NCI-H345 treated with DMSO at 0.1 percent for 48 hours (cell line): ENCODE measurements around the gene COMMD4.
"Not testable (repeated sequence)": the region's sequence is repeated elsewhere in the genome, so short reads cannot be mapped to it uniquely, and the experiment has no call there.

Source experiments
- DNase-seq: peaks from one replicate; lab custom pipeline; 2025; ENCODE audit not compliant: unreplicated experiment; lab: John Stamatoyannopoulos, UW

The COMMD4 gene

DNA sequence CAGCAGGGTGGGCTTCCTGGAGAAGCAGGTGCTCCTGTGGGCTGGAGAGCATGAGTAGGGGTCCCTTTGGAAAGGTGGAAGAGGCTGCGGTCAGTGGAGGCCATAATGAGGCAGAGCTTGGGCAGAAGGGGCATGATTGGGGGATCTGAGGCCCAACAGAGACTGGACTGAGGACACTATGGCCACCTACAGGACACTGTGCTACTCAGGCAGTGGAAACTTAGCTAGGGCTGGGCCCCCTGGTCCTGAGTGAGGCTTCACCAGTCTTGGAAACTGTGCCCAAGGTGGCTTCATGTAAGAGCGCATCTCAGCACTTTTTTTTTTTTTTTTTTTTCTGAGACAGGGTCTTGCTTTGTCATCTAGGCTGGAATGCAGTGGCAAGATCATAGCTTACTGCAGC lies 6.3 kb upstream of the COMMD4 start:
- no peak for DNase-seq

DNA sequence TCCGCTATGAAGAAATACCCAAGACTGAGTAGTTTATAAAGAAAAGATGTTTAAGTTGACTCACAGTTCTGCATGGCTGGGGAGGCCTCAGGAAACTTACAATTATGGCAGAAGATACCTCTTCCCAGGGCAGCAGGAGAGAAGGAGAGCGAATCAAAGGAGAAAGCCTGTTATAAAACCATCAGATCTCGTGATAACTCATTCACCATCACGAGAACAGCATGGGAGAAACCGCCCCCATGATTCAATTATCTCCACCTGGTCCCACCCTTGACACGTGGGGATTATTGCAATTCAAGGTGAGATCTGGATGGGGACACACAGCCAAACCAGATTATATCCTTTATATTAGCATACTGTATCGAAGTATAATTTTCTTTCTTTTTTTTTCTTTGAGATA lies 3.8 kb upstream of the COMMD4 start:
- DNase-seq, result not testable (repeated sequence)

DNA sequence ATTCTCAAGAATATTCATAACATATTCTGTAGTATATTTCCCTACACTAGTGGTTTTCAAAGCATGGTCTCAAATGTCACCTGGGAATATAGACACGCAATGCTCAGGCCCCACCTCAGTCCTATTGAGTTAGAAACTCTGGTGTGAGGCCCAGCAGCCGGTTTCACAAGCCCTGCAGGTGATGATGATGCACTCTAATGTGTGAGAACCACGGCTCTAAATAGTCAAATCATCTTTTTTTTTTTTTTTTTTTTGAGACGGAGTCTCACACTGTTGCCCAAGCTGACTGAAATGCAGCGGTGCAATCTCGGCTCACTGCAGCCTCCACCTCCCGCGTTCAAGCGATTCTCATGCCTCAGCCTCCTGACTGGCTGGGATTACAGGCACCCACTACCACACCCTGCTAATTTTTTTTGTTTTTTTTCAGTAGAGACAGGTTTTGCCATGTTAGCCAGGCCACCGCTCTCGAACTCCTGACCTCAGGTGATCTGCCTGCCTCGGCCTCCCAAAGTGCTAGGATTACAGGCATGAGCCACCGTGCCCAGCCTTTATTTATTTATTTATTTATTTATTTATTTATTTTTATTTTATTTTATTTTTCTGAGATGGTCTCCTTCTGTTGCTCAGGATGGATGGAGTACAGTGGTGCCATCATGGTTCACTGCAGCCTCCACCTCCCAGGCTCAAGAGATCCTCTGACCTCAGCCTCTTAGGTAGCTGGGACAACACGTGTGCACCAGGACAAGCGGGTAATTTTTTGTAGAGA lies 2.0 kb upstream of the COMMD4 start:
- DNase-seq, result not testable (repeated sequence)

DNA sequence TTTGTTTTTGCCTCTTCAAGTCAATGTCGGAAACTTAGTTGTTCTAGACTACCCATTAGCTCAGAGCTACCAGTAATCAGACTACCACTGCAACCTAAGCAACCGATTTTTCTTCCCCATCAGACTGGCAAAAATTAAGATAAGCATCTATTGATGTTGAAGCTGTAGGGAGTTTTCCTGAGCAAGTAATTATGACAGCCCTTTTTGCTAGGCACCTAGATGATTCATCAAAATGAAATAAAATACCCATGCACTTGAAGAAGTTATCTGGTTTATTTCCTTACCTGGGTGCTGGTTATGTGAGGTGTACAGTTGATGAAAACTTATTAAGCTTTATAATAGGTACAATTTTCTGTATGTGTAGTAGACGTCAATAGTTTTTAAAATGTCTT lies 554 bp upstream of the COMMD4 start:
- no peak for DNase-seq

DNA sequence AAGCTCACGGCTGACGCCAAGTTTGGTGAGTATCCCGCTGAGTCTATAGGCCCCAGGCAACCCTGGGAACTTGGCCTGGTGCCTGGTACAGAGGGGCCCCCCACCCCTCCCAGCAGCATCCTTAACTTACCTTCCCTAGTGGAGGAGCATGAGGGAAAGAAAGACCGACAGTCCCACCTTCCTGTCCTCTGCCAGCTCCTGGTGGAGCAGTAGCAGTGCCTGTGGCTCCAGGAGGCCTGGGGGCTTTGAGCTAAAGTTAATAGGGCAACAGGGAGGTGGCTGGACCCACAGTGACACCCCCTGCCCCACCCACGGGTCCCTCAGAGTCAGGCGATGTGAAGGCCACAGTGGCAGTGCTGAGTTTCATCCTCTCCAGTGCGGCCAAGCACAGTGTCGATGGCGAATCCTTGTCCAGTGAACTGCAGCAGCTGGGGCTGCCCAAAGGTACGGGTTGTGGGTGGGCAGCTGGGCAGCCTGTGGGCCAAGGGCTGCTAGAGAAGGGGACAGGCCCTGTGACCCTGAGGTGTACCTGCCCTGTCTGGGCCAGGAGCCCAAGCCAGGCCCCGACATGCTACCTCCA lies 2.9 kb downstream of the COMMD4 start:
- no peak for DNase-seq

DNA sequence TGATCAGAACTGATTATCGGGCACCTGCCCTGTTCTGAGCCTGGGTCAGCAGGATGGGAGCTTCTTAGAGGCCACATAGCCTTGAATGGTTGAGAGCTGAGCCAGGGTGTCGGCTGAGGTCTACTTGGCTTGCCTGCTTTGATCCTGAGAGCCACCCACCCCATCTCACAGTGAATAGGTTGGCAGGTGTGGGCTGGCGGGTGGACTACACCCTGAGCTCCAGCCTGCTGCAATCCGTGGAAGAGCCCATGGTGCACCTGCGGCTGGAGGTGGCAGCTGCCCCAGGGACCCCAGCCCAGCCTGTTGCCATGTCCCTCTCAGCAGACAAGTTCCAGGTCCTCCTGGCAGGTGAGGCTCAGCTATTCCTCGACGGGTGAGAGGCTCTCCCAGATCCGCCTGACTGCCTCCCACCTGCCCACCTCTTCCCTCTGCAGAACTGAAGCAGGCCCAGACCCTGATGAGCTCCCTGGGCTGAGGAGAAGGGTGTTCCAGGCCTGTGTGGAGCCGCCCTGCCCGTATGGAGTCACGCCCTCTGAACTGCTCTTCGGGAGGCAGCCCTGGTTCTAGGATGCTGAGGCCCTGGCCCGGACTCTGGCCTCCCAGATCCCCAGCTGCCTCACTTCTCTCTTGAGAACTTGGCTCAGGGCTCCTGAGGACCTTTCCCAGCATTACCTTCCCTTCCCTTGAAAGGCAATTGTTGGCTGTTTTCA lies 3.8 kb downstream of the COMMD4 start:
- no peak for DNase-seq

DNA sequence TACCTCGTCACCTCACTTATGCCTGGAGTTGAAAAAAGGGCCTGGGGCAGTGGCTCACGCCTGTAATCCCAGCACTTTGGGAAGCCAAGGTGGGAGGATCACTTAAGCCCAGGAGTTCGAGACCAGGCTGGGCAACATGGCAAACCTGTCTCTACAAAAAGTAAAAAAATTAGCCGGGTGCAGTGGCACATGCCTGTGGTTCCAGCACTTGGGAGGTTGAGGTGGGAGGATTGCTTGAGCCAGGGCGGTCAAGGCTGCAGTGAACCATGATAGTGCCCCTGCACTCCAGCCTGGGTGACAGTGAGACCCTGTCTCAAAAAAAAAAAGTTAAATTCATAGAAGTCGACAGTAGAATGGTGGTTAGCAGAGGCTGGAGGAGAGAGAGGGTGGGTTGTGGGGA lies 6.4 kb downstream of the COMMD4 start:
- no peak for DNase-seq

DNA sequence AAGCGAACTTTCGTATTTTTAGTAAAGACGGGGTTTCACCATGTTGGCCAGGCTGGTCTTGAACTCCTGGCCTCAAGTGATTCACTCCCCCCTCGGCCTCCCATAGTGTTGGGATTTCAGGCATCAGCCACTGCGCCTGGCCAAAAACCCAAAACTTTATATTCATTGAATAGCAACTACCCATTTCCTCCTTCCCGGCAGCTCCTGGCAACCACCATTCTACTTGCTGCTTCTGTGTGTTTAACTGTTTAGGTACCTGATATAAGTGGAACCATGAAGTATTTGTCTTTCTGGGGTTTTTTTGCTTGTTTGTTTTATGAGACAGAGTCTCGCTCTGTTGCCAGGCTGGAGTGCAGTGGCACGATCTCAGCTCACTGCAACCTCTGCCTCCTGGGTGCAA lies 8.1 kb downstream of the COMMD4 start:
- not testable (repeated sequence) for DNase-seq

DNA sequence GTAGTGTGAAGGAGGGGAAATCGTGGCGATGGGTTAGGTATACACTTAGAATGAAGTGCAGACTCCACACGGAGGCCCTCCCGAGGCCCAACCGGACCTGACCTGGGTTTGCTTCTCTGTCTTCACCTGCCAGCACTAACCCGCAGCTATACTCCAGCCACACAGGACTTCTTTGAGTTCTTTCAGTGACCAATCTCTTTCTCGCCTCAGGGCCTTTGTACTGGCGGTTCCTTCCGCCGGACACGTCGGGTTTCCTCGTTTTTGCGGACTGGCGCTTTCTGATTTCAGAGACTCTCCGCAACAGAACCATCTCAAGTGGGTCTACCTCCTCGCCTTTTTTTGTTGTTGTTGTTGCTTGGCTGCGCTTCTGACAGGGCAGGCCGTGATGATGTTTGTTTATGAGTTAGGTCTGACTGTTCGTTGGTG lies 10.9 kb downstream of the COMMD4 start, which contains the start of gene NEIL1:
TSS of gene NEIL1 (plus strand) at position 244 of the 426 bp plus-strand sequence. CDS start 1,867 bp downstream, outside the sequence.
- no peak for DNase-seq

DNA sequence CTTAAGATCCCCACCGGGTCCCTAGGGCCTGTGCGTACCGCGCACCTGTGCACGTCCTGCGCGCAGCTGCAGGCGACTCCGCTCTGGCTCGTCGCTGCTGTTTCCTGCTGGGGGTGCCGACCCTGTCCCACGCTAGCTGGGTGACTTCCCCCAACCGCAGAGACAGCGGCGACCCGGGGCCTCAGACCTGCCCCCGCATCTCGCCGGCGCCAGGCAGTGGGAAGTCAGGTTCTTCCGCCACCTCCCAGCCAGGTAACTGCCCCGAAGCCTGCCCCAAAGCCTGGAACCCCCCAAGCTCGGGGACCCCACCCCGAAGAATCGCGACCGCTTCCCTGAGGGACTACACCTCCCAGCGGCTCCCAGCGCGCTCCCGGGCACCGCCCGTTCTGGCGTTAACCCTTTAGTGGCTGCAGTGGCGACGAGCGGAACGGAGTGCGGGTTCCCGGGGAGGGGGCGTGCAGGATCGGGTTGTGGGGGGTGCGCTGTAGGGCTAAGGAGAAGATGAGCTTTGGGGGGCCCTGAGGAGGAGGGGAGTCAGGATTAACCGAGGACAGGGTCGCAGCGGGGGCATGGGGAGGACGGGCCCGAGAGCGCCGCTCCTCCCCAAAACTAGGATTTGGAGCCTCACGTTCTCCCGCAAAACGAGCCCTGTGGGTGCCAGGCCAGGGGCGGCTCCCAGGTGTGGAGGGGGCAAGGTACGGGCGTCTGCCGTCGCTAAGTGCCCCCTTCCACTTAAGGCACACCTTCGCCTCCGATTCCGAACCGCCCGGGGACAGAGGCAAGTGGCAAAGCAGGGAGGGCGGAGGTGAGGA lies 11.6 kb downstream of the COMMD4 start:
- no peak for DNase-seq

DNA sequence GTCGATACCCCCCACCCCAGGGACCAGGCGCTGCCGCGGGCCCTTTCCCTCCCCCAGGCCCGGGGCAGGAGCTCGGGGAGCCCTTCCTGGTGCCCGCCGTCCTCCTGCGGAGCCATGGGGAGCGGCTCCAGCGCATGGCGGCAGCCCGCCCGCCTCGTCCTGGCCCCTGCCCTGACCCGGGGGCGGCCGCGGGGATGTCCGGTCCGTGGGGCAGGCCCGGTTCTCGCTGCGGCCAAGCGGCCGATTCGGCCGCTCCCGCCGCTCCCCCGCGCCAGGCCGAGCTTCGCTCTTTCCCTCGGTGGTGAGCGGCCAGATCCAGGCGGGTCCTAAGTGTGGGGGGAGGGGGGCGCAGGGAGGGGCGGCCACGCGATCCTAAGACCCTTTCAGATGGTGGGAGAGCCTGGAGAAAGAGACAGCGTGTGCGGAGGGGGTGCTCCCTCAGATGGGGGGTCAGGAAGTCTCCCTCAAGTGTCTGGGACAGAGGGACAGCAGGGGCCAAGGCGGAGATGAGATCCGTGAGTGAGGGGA lies 12.2 kb downstream of the COMMD4 start:
- no peak for DNase-seq

DNA sequence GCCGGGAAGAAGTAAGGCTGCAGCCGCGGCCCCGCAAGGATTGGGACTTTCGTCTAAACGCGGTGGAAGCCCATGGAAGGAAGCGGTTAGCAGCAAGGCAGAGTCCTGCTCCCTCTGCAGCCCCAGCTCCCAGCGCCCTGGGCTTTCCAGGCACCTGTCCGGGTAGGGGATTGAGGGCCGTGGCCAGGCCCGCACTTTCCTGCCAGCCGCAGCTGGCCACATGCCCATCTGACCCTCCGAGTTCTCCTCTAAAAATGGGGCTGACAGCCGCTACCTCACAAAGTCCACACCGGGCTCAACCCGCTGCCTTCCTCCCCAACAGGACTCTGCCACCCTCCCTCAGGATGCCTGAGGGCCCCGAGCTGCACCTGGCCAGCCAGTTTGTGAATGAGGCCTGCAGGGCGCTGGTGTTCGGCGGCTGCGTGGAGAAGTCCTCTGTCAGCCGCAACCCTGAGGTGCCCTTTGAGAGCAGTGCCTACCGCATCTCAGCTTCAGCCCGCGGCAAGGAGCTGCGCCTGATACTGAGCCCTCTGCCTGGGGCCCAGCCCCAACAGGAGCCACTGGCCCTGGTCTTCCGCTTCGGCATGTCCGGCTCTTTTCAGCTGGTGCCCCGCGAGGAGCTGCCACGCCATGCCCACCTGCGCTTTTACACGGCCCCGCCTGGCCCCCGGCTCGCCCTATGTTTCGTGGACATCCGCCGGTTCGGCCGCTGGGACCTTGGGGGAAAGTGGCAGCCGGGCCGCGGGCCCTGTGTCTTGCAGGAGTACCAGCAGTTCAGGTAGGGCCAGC lies 12.9 kb downstream of the COMMD4 start:
- no peak for DNase-seq

DNA sequence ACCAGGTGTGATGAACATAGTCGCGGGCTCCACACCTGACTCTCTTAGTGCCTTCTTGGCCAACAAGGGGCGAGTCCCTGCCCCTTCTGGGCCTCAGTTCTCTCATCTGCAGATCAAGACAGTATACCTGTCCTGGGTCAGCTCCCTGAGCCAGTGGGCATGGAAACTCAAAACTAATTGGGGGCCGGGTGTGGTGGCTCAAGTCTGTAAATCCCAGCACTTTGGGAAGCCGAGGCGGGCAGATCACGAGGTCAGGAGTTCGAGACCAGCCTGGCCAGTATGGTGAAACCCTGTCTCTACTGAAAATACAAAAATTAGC lies 13.4 kb downstream of the COMMD4 start:
- not testable (repeated sequence) for DNase-seq

DNA sequence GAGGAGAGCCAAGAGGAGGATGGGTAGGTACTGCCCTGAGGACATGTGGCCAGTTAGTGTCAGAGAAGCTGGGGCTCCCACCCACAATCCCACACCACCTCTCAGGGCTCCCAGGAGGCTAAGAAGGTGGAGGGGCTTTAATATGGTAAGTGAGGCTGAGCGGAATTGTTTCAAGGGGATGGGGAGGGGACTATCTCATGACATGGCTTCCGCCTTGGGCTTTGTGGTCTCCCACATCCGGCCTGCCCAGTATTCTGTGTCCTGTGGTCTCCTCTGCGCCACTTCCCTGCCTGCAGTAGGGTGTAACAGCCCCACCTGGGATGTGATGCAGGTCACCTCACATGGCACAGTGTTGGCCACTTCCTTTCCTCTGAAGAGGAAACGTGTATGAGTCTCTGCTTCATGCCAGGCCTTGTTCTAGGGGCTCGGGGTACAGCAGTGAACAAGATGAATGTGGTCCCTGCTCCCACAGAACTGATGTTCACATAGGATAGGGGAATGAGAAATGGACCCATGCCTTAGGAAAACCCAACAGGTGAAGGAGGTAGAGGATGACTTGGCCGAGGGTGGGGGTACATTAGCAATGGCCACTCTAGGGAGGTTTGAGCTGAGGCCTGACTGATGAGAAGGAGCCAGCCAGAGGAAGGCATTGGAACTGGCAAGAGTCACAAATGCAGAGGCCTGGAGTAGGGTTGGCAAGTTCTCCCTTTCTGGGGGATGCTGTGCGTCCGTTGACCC lies 14.2 kb downstream of the COMMD4 start:
- no peak for DNase-seq

DNA sequence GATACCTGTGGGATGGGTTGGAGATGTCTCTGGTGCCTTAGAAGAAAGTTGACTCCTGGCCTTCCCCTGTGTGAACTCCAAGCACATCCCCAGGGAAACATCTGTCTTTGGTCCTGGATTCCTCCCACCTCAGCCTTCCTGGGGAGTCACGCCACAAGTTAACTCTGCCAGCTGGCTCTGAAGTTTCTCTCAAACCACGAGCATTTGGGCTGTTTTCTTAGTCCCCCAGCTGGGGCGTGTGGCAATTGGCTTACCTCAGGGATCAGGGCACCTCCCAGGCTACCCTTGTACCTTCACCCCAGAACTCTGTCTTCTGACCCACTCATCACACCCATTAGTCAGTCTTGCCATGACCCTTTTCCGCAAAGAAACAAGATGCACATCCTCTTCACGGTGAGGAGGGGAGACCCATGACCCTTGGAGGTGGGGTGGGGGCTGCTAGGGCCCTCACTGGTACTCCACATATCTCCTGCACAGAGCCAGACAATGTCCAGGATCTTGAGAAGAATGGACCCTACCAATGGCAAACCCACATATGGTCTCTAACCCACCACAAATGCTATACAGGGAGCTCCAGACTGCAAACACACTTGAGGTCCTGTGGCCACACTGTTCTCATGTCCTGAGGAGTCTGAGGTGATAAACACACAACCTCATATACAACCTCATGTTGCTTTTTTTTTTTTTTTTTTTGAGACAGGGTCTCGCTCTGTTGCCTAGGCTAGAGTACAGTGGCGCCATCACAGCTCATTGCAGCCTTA lies 14.9 kb downstream of the COMMD4 start:
- no peak for DNase-seq

DNA sequence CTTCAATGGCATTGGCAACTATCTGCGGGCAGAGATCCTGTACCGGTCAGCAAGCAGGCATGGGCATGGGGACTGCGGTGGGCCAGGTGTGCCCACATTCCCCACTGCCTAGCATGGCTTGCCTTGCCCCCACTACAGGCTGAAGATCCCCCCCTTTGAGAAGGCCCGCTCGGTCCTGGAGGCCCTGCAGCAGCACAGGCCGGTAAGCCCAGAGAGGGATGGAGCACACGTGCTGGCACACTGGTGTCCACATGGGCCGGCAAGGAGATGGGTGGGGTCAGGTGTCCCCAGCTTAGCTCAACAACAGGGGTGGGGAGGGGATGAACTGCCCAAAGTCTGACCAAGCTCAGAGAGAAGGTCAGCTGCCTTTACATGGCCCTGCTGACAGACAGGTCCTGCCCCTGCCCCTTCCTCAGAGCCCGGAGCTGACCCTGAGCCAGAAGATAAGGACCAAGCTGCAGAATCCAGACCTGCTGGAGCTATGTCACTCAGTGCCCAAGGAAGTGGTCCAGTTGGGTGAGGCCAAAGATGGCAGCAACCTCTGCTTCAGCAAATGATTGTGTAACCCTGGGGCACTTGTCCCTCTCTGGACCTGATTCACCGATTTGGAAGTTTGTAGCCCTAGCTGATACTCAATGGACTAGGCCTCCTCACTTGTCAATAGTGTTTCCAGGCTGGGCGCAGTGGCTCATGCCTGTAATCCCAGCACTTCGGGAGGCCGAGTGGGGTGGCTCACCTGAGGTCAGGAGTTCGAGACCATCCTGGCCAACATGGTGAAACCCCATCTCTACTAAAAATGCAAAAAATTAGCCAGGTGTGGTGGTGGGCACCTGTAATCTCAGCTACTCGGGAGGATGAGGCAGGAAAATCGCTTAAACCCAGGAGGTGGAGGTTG lies 16.6 kb downstream of the COMMD4 start:
- no peak for DNase-seq

DNA sequence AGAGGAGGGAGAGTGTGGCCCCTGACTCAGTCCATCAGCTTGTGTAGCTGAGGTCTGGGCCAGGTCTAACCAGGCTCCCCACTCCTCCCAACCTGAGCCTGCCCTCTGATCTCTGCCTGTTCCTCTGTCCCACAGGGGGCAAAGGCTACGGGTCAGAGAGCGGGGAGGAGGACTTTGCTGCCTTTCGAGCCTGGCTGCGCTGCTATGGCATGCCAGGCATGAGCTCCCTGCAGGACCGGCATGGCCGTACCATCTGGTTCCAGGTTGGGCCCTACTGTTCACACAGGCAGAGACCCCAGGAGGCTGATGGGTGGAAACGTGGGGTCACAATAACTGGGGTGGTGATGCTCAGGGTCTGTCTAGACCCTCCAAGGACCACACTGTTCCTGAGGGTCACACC lies 17.7 kb downstream of the COMMD4 start:
- no peak for DNase-seq

DNA sequence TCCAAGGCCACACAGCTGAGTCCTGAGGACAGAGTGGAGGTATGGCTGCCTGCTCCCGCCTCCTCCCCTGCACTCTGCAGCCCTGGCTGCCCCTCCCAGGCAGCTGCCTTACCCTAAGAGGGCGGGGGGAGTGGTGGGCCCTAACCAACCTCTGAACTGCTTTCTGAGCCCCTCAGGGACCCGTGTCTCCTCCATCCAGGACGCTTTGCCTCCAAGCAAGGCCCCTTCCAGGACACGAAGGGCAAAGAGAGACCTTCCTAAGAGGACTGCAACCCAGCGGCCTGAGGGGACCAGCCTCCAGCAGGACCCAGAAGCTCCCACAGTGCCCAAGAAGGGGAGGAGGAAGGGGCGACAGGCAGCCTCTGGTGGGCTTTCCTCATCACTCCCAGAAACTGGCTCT lies 18.6 kb downstream of the COMMD4 start:
- no peak for DNase-seq
